Measurements from ENCODE around the gene COL1A1.

Gene COL1A1

DNA sequence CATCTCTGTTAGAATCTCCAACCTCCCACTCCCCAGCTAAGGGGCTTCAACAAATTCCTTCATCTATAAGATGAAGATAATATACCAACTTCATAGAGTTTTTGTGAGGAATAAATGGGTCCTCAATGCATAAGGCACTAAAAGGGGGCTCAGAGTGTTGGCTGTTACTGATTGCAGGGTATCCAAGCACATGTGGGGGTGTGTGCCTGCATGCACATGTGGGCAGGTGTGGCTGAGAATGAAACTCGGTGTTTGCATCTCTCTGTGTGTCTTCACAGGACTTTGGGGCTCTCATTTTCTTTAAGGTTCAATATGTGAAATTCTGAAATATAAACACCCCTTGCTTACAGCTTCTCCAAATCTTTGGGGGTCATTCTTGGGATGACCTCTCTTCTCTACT, 46.8 kb downstream of the COL1A1 start:
- no peak for DNase-seq (ENCODE audit: low read depth, low spot score)

GRCh38 chr17:50153650-50154575, 47.5 kb downstream of the COL1A1 start:
- no peak for DNase-seq (ENCODE audit: low read depth, low spot score)

DNA sequence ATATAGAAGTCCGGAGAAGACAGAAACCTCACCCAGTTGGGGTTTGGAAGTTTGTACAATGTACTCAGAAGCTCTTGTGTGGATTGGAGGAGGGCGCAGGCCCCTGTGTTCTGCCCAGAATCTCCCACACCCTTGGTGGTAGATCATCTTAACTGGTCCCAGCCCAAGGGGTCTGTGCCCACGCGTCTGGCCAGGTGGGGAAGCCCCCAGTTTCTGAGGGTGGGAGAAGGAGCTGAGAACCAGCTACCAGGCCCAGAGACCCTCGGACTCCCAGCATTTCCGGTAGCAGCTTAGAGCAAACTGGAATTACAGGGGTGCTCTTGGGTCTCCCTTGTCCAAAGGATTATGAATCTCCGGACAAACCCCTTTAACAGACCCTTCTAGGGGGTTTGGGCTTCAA, 48.7 kb downstream of the COL1A1 start:
- no peak for DNase-seq (ENCODE audit: low read depth, low spot score)

GRCh38 chr17:50151937-50152547, 49.4 kb downstream of the COL1A1 start:
- DNase-seq (ENCODE audit: low read depth, low spot score), result peak; percentile 90

GRCh38 chr17:50151041-50151936, 50.1 kb downstream of the COL1A1 start:
- DNase-seq (ENCODE audit: low read depth, low spot score), result peak; percentile 87

- peak; percentile 23 for DNase-seq (ENCODE audit: low read depth, low spot score)
Observed at GRCh38 chr17:50150354-50151040, 50.9 kb downstream of the COL1A1 start, which contains the start of gene PPP1R9B. Gene PPP1R9B (minus strand): TSS chr17:50150677. CDS start chr17:50150513, 164 bp downstream.

DNA sequence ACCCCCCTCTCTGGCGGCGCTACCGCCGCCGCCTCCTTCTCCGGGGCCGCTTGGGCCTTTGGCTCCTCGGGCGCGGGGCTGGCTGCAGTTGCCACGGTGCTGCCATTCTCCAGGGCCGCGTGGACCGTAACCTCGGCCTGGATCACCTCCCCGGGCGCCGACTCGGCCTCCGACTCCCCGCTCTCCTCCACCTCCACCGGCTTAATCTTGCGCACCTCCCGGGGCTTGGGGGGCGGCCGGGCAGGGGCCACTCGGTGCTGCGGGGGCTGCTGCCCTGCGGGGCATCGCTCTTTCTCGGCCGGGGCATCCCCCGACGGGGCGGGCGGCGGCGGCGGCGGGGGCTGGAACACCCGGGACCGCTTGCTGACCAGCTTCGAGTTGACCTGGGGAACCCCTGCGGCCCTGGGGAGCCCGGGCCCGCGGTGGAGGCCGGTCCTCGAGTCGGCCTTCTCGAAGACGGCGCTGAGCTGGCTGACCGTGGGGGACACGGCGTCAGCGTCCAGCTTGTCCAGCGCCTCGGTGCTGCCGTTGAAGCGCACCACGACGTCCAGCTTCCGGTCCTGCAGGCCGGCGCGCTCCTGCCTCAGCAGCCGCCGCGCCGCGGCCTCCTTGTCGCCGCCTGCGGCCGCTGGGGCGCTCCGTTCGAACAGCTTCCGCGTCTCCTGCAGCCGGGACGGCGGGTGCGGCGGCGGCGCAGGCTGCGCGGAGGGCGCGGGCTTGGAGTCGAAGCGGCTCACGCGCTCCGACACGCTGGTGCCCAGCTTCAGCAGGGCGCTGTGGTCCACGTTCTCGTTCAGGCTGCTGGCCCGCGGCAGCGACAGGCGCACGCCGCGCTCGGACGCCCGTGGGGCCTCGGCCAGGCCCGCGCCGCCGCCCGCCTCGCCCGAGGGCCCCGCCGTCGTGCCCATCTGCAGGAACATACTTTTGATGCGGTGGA, 51.7 kb downstream of the COL1A1 start:
- peak; percentile 77 for DNase-seq (ENCODE audit: low read depth, low spot score)

- DNase-seq (ENCODE audit: low read depth, low spot score), result peak; percentile 26
Observed at GRCh38 chr17:50149091-50149416, 52.4 kb downstream of the COL1A1 start.

GRCh38 chr17:50148226-50149090, 53.0 kb downstream of the COL1A1 start:
- DNase-seq (ENCODE audit: low read depth, low spot score), result peak; percentile 43

DNA sequence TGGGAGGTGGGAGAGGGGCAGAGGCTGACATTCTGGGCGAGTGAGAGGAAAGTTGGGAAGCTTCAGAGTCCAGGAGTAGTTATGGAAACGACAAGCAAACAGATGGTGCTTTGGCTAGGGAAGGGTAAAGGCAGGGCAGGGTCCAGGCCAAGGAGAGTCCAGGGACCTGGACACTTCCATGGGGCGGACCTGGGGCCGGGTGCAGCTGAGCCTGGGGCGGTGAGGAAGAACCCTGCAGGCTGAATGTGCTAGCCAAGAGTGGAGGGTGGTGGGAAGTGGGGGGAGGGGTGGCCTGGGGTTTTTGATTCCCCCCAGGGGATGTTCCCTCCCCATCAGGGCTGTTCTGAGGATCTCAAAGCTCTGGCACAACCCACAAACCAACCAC, 53.6 kb downstream of the COL1A1 start:
- DNase-seq (ENCODE audit: low read depth, low spot score), result peak; percentile 32

GRCh38 chr17:50146927-50147665, 54.3 kb downstream of the COL1A1 start:
- DNase-seq (ENCODE audit: low read depth, low spot score), result no peak

- no peak for DNase-seq (ENCODE audit: low read depth, low spot score)
Observed at GRCh38 chr17:50146230-50146926, 55.1 kb downstream of the COL1A1 start.

GRCh38 chr17:50145532-50146229, 55.8 kb downstream of the COL1A1 start:
- no peak for DNase-seq (ENCODE audit: low read depth, low spot score)

GRCh38 chr17:50144845-50145531, 56.4 kb downstream of the COL1A1 start:
- no peak for DNase-seq (ENCODE audit: low read depth, low spot score)

GRCh38 chr17:50144355-50144754, 57.1 kb downstream of the COL1A1 start:
- no peak for DNase-seq (ENCODE audit: low read depth, low spot score)

DNA sequence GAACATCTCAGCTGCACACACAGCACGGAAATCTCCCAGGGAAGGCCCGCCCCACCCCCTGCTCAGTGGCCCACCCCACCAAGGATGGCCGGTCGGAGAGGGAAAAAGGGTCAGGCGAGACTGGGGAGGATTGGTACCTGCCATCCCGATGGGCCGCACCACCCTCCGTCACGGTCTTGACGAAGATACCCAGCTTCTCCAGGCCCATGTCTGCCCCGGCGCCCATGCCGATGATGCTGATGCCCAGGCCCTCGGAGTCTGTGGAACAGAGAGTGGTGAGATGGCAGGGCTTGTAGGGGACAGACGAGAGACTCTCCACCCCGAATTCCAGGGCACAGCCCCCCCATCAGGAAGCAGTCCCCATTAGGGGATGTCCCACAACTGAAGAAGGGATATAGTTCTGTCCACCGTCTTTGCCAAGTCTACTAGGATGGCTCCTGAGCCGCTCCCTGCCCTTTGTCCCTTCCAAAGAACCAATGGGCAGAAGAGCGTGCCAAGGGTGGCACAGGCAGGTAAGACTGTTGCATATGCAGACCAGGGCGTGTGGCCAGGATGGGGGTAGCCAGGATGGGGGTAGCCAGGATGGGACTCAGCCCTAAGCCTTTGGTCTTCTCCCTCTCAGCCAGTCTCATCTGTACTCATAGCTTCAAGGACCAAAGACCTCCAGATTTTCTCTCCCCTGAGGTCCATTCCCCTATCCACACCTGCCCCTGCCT, 57.8 kb downstream of the COL1A1 start:
- no peak for DNase-seq (ENCODE audit: low read depth, low spot score)

Measured in ELF-1 (cell line).